GM18517 (cell line): ENCODE measurements around the gene BCL2.

Source experiments
- ATAC-seq: cut with Tn5 transposase; IDR thresholded peaks from one replicate; pipeline ENCODE4 v1.9.1; 2021; ENCODE audit warnings: mild to moderate bottlenecking, moderate library complexity; ENCODE audit not compliant: unreplicated experiment

The BCL2 gene

GRCh38 chr18:63262369-63263335 is 56.9 kb downstream of the BCL2 start:
- no peak for ATAC-seq

- ATAC-seq, result no peak
Observed at GRCh38 chr18:63261029-63261428, 58.5 kb downstream of the BCL2 start.

GRCh38 chr18:63260380-63260754 is 59.2 kb downstream of the BCL2 start:
- no peak for ATAC-seq

- no peak for ATAC-seq
Observed at GRCh38 chr18:63259567-63260379, 59.8 kb downstream of the BCL2 start.

GRCh38 chr18:63258749-63259566 is 60.6 kb downstream of the BCL2 start:
- ATAC-seq, result no peak

GRCh38 chr18:63257453-63257852 is 62.1 kb downstream of the BCL2 start:
- ATAC-seq, result no peak

- ATAC-seq, result no peak
Observed at GRCh38 chr18:63255435-63255834, 64.1 kb downstream of the BCL2 start.

- ATAC-seq, result no peak
Observed at GRCh38 chr18:63254716-63255399, 64.7 kb downstream of the BCL2 start.

GRCh38 chr18:63253428-63254372 is 65.9 kb downstream of the BCL2 start:
- no peak for ATAC-seq

- ATAC-seq, result no peak
Observed at GRCh38 chr18:63253014-63253413, 66.6 kb downstream of the BCL2 start.

GRCh38 chr18:63249771-63250170 is 69.8 kb downstream of the BCL2 start:
- ATAC-seq, result no peak

GRCh38 chr18:63247926-63248325 is 71.6 kb downstream of the BCL2 start:
- ATAC-seq, result no peak

GRCh38 chr18:63247506-63247905 is 72.1 kb downstream of the BCL2 start:
- ATAC-seq, result no peak

- ATAC-seq, result no peak
Observed at GRCh38 chr18:63245600-63245999, 74.0 kb downstream of the BCL2 start.

GRCh38 chr18:63244607-63245006 is 75.0 kb downstream of the BCL2 start:
- no peak for ATAC-seq

- no peak for ATAC-seq
Observed at GRCh38 chr18:63241760-63242159, 77.8 kb downstream of the BCL2 start.

- ATAC-seq, result no peak
Observed at GRCh38 chr18:63241317-63241712, 78.3 kb downstream of the BCL2 start.

GRCh38 chr18:63240531-63241316 is 78.8 kb downstream of the BCL2 start:
- ATAC-seq, result no peak

- ATAC-seq, result no peak
Observed at GRCh38 chr18:63238693-63239075, 80.9 kb downstream of the BCL2 start.
